IPS DF 4.7 (cell line): ENCODE data around the gene DNAJA3.
A peak's percentile ranks its signal among the peaks of the same experiment; 100 is the strongest.

Experiments used
- DNase-seq: peaks from one replicate; pipeline ENCODE4 v3.0.0-alpha.2; 2013; ENCODE audit warnings: low spot score; ENCODE audit errors: extremely low read depth

Gene DNAJA3

DNA sequence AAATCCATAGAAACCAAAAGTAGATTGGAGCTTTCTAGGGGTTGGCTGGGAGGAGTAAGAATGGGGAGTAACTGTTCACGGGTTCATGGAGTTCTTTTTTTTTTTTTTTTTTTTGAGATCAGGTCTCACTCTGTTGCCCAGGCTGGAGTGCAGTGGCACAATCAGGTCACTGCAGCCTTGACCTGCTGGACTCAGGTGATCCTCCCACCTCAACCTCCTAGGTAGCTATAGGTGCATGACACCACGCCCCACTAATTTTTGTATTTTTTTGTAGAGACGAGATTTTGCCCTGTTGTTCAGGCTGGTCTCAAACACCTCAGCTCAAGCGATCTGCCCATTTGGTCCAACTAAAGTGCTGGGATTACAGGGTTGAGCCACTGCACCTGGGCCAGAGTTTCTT, 47.2 kb downstream of the DNAJA3 start:
- DNase-seq = no peak

DNA sequence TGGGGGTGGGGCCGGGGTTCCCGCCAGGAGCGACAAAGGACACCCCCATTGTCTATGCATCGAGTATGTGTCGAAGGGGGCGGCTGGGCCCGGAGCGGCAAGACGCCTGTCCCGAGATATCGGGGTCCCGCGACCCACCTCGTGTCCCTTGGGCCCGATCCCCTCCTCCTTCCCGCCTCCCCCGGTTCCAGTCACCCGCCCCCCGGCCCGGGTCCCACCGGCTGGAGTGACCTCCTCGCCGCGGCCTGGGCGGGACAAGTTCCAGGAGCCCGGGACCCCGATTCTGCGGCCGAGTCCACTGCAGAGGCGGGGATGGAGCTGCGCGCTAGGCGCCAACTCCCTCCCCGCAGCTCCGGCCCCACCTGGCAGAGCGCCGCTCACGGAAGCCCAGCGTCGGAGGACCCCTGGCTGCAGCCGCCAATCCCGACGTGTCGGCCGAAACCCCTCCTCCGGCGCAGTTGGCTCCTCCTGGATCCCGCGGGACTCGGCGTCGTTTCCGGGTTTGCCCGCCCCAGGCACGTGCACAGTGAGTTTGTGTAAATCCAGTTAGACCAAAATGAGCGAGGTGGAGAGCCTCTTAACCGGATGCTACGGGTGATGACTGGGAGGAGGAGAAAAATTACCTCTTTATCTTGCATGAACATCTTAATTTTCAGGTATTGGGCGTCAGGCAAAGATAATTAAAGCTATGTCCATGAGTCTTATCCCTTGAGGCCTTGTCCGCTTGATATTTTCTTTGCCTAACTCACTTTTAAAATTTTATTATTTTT, 48.7 kb downstream of the DNAJA3 start, which contains the start of gene NMRAL1:
Gene NMRAL1, minus strand, starts transcription at position 434 of the 770 bp plus-strand sequence. CDS start 493 bp downstream, outside the sequence.
- DNase-seq = peak; percentile 75

DNA sequence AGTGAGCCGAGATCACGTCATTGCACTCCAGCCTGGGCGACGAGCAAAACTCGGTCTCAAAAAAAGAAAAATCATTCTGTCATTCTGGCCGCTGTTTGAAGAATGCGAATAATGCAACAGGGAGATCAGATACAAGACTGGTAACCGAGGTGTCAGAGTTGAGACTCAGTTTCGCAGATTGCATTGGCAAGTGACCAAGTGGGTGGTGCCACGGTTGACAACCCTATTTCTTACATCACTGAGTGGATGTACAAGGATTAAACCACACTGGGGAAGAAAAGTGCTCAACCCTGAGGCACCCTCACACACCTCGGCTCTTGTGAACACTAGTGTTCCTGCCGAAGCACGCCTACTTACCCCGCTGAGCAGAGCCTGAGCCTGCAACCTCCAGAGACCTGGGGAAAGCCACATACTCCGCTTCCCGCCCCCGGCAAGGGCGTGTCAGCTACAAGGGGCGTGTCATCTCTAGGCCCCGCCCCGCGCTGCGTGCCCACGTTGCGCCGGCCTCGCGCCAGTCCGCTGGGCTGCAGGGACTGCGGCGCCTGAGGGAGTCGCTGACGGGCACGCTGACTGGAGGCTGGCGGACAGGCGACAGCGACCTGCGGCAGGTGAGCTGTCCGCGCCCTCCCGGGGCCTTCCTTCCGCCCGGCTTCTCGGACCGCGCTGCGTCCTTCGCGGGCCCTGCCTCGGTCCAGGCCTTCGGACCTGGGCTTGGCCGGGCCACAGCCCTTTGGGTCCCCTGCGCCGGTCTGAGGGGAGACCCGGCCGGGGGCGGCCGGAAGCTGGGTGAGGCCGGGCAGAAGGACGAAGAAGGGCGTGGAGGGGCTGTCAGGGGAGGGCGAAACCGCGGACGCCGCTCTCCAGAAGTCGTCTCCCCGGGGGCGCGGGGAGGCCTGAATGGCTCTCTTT, 50.5 kb downstream of the DNAJA3 start, which contains the start of gene HMOX2:
Gene HMOX2, plus strand, starts transcription at position 519 of the 909 bp plus-strand sequence. CDS start 29,127 bp downstream, outside the sequence.
- DNase-seq = peak; percentile 71

- no peak for DNase-seq
These were observed 52.3 kb downstream of the DNAJA3 start for GRCh38 chr16:4477966-4478365.

- no peak for DNase-seq
These were observed 55.9 kb downstream of the DNAJA3 start for GRCh38 chr16:4481526-4481925.

DNA sequence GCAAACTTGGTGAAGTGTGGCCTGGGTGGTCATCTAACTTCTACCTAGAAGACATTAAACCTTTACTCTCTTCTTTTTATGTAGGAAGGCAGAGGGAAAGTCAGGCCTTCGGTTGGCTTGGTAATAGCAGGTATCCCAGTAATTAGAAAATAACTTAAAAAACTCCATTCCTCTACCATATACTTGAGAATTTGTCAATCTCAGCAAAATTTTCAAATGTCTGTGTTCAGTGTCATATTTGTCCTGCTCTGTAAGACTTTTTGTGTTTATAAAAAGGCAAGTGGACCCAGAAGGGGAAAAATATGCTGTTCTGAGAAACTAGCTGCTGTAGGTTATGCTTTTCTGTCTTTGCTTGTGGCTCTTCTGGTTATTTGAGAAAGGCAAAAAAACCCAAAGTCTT, 56.3 kb downstream of the DNAJA3 start:
- no peak for DNase-seq

DNA sequence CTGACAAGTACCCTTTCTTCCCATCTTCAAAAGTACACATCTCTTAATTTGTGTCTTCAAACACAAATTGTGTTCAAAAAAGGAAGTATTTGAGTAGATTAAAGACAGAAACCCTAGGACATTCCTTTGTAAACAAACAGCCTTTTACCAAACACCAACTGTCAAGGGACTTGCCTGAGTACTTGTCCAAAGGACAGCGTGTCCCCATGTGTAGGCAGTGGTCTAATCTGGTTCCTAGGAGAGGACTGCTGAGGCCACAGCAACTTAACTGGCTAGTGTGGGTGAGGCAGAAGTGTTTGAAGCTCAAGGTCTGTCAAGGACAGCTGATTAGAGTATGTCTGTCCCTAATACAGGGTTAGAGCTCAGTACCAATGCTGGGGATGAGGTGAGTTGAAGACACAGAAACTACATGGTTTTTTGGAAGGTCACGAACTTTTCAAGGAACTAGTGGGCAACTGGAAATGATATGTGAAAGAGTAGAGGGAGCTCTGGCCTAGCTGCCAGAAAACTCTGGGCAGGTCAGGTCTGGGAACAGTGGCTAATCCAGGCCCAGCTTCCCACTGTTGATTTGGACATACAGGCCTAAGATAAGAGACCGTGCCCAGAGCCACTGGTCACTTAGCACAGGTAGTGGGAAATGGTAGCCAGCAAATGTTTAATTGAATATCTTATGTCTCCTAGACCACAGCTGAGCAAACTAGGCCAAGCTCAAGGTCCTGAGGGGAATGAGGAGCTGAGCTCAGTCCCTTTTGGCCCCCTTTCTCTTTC, 60.6 kb downstream of the DNAJA3 start:
- DNase-seq = no peak

GRCh38 chr16:4487955-4488498, 62.4 kb downstream of the DNAJA3 start:
- no peak for DNase-seq

- no peak for DNase-seq
These were observed 62.9 kb downstream of the DNAJA3 start for GRCh38 chr16:4488499-4488967.

GRCh38 chr16:4489030-4489429, 63.4 kb downstream of the DNAJA3 start:
- no peak for DNase-seq

GRCh38 chr16:4491898-4492297, 66.2 kb downstream of the DNAJA3 start:
- no peak for DNase-seq

GRCh38 chr16:4494746-4495490, 69.2 kb downstream of the DNAJA3 start:
- DNase-seq = no peak

GRCh38 chr16:4495766-4496165, 70.1 kb downstream of the DNAJA3 start:
- DNase-seq = no peak

GRCh38 chr16:4496305-4496704, 70.6 kb downstream of the DNAJA3 start:
- no peak for DNase-seq

DNA sequence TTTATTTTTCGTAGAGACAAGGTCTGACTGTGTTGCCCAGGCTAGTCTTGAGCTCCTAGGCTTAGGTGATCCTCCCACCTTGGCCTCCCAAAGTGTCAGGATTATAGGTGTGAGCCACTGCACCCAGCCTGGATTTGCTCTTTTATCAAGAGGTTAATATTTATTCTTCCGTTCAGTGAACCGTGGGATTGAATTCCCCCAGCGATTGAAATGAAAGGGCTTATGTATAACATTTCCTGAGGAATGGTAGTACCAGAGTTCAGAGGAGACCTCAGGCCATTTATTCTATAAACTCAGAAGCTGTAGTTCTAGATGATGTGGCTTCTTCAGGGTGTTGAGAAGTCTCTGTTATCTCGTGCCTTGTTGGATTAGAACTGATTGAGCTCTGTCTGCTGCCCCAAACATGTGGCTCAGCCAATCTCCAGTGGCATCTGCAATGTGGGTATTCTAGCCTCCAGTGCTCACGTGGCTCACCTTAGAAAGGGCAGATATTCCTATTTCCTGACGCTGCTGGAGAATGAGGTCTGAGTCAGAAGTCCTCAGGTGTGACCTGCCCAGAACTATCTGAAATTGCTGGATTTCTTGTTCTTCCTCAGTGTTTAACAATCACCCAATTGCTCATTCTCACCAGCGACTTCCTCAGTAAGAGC, 73.0 kb downstream of the DNAJA3 start:
- no peak for DNase-seq

DNA sequence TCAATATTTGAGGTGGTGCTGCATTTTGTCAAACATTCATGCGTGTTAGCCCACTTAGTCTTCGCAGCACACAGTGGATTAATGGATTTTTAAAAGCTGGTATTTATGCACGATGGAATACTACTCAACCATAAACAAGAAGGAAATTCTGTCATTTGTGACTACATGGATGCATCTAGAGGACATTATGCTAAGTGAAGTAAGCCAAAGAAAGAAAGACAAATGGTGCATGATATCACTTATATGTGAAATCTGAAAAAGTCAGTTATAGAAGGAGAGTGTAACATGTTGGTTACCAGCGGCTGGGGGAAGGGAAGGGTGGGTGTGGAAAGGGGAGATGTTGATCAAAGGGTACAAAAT, 73.5 kb downstream of the DNAJA3 start:
- no peak for DNase-seq

DNA sequence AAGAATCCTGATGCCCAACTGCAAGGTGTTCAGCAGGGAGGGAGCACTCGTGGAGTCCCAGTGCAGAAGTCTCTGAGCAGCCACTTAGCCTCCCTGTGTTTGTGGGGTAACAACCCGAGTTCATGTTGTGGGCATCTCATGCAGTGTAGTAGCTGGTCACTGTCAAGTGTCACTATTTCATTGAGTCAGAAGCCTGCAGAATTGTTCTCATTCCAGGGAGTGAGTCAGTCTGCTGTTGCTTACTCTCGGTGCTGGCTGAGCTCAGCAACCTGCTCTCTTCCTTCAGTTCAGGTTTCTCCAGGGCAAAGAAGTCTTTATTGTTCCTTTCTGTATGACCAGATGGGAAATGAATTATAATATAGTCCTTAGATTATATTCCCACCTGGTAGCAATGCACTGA, 74.6 kb downstream of the DNAJA3 start:
- DNase-seq = no peak

- DNase-seq = no peak
These were observed 75.4 kb downstream of the DNAJA3 start for GRCh38 chr16:4501071-4501478.

DNA sequence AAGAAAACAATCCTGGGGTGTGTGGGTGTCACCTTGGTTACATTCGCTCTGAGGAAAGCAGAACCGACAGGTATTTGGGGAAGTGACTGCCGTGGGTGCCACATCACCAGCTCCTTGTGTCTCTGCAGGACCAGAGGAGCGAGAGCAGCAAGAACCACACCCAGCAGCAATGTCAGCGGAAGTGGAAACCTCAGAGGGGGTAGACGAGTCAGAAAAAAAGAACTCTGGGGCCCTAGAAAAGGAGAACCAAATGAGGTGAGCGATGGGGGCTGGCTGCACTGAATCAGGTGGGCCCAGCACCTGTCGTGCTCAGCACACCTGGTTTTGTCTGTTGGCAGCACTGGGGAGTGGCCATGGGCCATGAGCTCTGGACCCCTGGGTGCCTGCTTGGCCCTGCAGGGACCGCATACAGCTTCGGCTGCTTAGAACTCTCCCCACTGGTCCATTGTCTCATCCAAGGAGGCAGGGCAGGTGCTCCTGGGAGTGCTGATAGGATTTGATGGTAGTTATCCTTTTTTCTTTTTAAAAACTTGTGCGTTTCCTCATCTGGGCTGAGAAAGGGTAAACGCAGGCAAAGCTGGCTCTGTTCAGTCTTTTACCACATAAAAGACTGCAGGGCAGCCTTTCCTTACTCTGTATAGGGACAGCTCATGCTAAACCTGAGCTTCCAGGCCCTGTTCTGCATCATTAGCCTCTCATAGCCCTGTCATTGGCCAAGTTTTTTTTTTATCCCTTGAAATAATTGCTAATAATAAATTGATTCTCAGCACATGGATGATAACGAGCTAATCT, 79.9 kb downstream of the DNAJA3 start:
- no peak for DNase-seq
